Right lobe of liver (tissue), 6 donors: ENCODE data around the gene LTBP1. TPM values are rescaled to one million over a fixed set of nuclear protein-coding genes. Genes with fewer than 3 reads are reported as not detected.

Experiments used
- ATAC-seq, 4 donors: fragments of 200-7000 bp; cut with Tn5 transposase; one replicate each; pipeline ENCODE4 v1.9.1; 2020; ENCODE audit warnings: mild to moderate bottlenecking in 4 of 4, moderate library complexity in 4 of 4
- DNase-seq, 3 donors: peaks; one replicate each; pipeline ENCODE4 v3.0.0-alpha.2; 2020
- H3K27ac ChIP-seq, 3 donors: fragments of 200-600 bp; one replicate each; pipeline ENCODE4 v1.8.0; 2022
- H3K27me3 ChIP-seq, 2 donors: fragments of 200-600 bp; one replicate each; pipeline ENCODE4 v1.8.0; 2022
- H3K36me3 ChIP-seq, 4 donors: fragments of 200-600 bp; sonication (generic) in 1 of 4; one replicate each; pipeline versions ENCODE4 v1.5.1 to v1.8.0; 2017 to 2022; ENCODE audit warnings: control low read depth in 1 of 4
- H3K4me1 ChIP-seq, 4 donors: fragments of 200-600 bp; sonication (generic) in 1 of 4; one replicate each; pipeline versions ENCODE4 v1.5.1 to v1.8.0; 2017 to 2022; ENCODE audit warnings: control low read depth in 1 of 4
- H3K4me3 ChIP-seq, 3 donors: fragments of 200-600 bp; one replicate each; pipeline ENCODE4 v1.8.0; 2022
- H3K9me3 ChIP-seq, 4 donors: fragments of 200-600 bp; sonication (generic) in 1 of 4; one replicate each; pipeline versions ENCODE4 v1.5.1 to v1.8.0; 2017 to 2022; ENCODE audit warnings: control low read depth in 1 of 4
- CTCF ChIP-seq, 4 donors: fragments of 200-600 bp in 3 of 4; fragments of 450-650 bp in 1 of 4; IDR thresholded peaks; one replicate each; pipeline versions ENCODE4 v1.5.1 to v1.8.0; 2016 to 2022; ENCODE audit warnings: antibody characterized with exemption in 4 of 4, mild to moderate bottlenecking in 2 of 4
- POLR2A ChIP-seq: fragments of 450-650 bp; IDR thresholded peaks from one replicate; pipeline ENCODE4 v1.6.1; 2017; ENCODE audit warnings: antibody characterized with exemption, mild to moderate bottlenecking
- WGBS: methylation state at CpG from one replicate; pipeline ENCODE4 v1.1.6; 2018; ENCODE audit warnings: low coverage, low lambda C conversion rate; ENCODE audit not compliant: insufficient coverage; ENCODE audit errors: missing lambda C conversion rate; 5-methylcytosine and 5-hydroxymethylcytosine counted together
- intact Hi-C, 2 donors: fragments of 100-400 bp; cut with DNase I; formaldehyde crosslinking; loops; one replicate each; pipeline versions ENCODE4 v1.11.2 to v1.14.1; 2022
- total RNA-seq, 6 experiments: library from RNA; depleted of rRNA in 2 of 6; stranded (reverse); fragments of >200 nt in 2 of 6; fragmentation: NEBNext Ultra II Directional in 3 of 6; extraction: Animal tissue kit (Norgen Biotek cat#: 25700) in 3 of 6; gene quantifications; one replicate each; pipeline versions ENCODE4 v1.1.0 to v1.2.4, GENCODE V29; 2016 to 2023
- donor health status: DM: no; HTN: yes; CAD: no.
- donor health status: DM: no; HTN: no; CAD: no.
- donor health status: DM: no; HTN: no; CAD: no.
- donor health status: DM: no; HTN: yes; CAD: no.
- donor health status: DM: no; HTN: yes; CAD: no.

Gene LTBP1
- total RNA-seq, 6 experiments from 2014 or later = 5.4 to 14.2 (median 9.1) TPM

- Histone ChIP-seq H3K27me3 (no peaks in the 10 kb centered on the region), H3K27ac (no peak overlapping the region), H3K36me3 (no peaks in the 10 kb centered on the region), H3K4me3 (no peak overlapping the region), H3K9me3 (no peaks in the 10 kb centered on the region), H3K4me1 (no peaks in the 10 kb centered on the region)
- intact Hi-C loops = no loop called here
- 89% methylated on average over 1 of the region's 1 CpG for WGBS
- no peak for ATAC-seq
- no peak for DNase-seq
- TF ChIP-seq POLR2A (no peak), CTCF (IDR thresholded peaks at IDR 0.05) (no peak)
These were observed 44.6 kb upstream of the LTBP1 start for GRCh38 chr2:32902174-32902573.

- ATAC-seq = no peak
- intact Hi-C loops = no loop called here
- WGBS = 52% methylated on average over 4 of the region's 4 CpGs
These were observed 43.8 kb upstream of the LTBP1 start for GRCh38 chr2:32902986-32903385.

GRCh38 chr2:32904074-32904473 is 42.7 kb upstream of the LTBP1 start:
- Histone ChIP-seq H3K36me3 (no peaks in the 10 kb centered on the region), H3K27me3 (no peaks in the 10 kb centered on the region), H3K27ac (no peak overlapping the region), H3K9me3 (no peaks in the 10 kb centered on the region), H3K4me1 (no peaks in the 10 kb centered on the region), H3K4me3 (no peak overlapping the region)
- 84% methylated on average over 3 of the region's 3 CpGs for WGBS
- no peak for ATAC-seq
- no peak for TF ChIP-seq CTCF (IDR thresholded peaks at IDR 0.05)
- TF ChIP-seq POLR2A = no peak
- no peak for DNase-seq
- intact Hi-C loops = no loop called here

More at GRCh38 chr2:32902986-32903385, 43.8 kb upstream of the LTBP1 start:
- DNase-seq = no peak
- H3K27ac ChIP-seq = no peak overlapping the region
- H3K9me3 ChIP-seq = no peaks in the 10 kb centered on the region
- TF ChIP-seq CTCF (IDR thresholded peaks at IDR 0.05) = no peak
- no peak for TF ChIP-seq POLR2A
- no peaks in the 10 kb centered on the region for H3K4me1 ChIP-seq
- no peaks in the 10 kb centered on the region for H3K27me3 ChIP-seq
- no peaks in the 10 kb centered on the region for H3K36me3 ChIP-seq
- H3K4me3 ChIP-seq = no peak overlapping the region

- WGBS = 56% methylated on average over 3 of the region's 3 CpGs
- H3K4me1 ChIP-seq = no peaks in the 10 kb centered on the region
- TF ChIP-seq CTCF (IDR thresholded peaks at IDR 0.05) (no peak), POLR2A (no peak)
- intact Hi-C loops = no loop called here
- no peak overlapping the region for H3K4me3 ChIP-seq
- ATAC-seq (no peak), DNase-seq (no peak)
- no peaks in the 10 kb centered on the region for H3K27me3 ChIP-seq
- H3K27ac ChIP-seq = no peak overlapping the region
- no peaks in the 10 kb centered on the region for H3K9me3 ChIP-seq
- H3K36me3 ChIP-seq = no peaks in the 10 kb centered on the region
These were observed 42.0 kb upstream of the LTBP1 start for GRCh38 chr2:32904751-32905150.

- no peaks in the 10 kb centered on the region for H3K27me3 ChIP-seq
- no peaks in the 10 kb centered on the region for H3K4me1 ChIP-seq
- H3K9me3 ChIP-seq = no peaks in the 10 kb centered on the region
- no peak for TF ChIP-seq POLR2A
- no peak for TF ChIP-seq CTCF (IDR thresholded peaks at IDR 0.05)
- 70% methylated on average over 3 of the region's 3 CpGs for WGBS
- DNase-seq (no peak), ATAC-seq (no peak)
- intact Hi-C loops = no loop called here
- no peak overlapping the region for H3K27ac ChIP-seq
- H3K36me3 ChIP-seq = no peaks in the 10 kb centered on the region
- H3K4me3 ChIP-seq = no peak overlapping the region
These were observed 41.5 kb upstream of the LTBP1 start for GRCh38 chr2:32905270-32905669.
